HepG2 (cell line): ENCODE results near the gene PFKFB4. TPM values are rescaled to one million over a fixed set of nuclear protein-coding genes. Genes with fewer than 3 reads are reported as not detected.
A peak's percentile ranks its signal among the peaks of the same experiment; 100 is the strongest.

Experiments used
- ATF7 ChIP-seq, 2 experiments: fragments of 450-650 bp in 1 of 2; sonication (generic) in 1 of 2; formaldehyde crosslinking in 1 of 2; IDR thresholded peaks; 2 replicates each; pipeline versions ENCODE4 v1.4.0 to v1.6.1; 2016 to 2020; ENCODE audit warnings: antibody characterized with exemption in 1 of 2, mild to moderate bottlenecking in 1 of 2, missing genetic modification reagents in 1 of 2
- BRCA1 ChIP-seq: sonication (generic); formaldehyde crosslinking; IDR thresholded peaks from 2 replicates; pipeline ENCODE4 v1.4.0; 2020; ENCODE audit warnings: missing genetic modification reagents
- BRD4 ChIP-seq: sonication (generic); formaldehyde crosslinking; IDR thresholded peaks from 2 replicates; pipeline ENCODE4 v1.4.0; 2020; ENCODE audit warnings: missing genetic modification reagents
- CERS6 ChIP-seq: sonication (generic); formaldehyde crosslinking; IDR thresholded peaks from 2 replicates; pipeline ENCODE4 v1.5.0; 2020; ENCODE audit warnings: missing genetic modification reagents
- CHD4 ChIP-seq: fragments of 200-600 bp; sonication (generic); IDR thresholded peaks from 2 replicates; pipeline ENCODE4 v1.7.0; 2017; ENCODE audit warnings: mild to moderate bottlenecking, low read length, borderline replicate concordance
- GMEB1 ChIP-seq: sonication (generic); formaldehyde crosslinking; IDR thresholded peaks from 2 replicates; pipeline ENCODE4 v1.5.1; 2020; ENCODE audit warnings: missing genetic modification reagents, mild to moderate bottlenecking, borderline replicate concordance
- GTF3A ChIP-seq: sonication (generic); formaldehyde crosslinking; conservative IDR thresholded peaks from 2 replicates; pipeline ENCODE4 v1.4.0; 2020; ENCODE audit warnings: mild to moderate bottlenecking, missing genetic modification reagents
- HMG20B ChIP-seq: conservative IDR thresholded peaks from 2 replicates; pipeline ENCODE4 v1.6.1; 2016; ENCODE audit warnings: missing genetic modification reagents, missing compliant biosample characterization
- KLF9 ChIP-seq: IDR thresholded peaks from 2 replicates; pipeline ENCODE4 v1.6.1; 2016; ENCODE audit warnings: low read depth
- NR1H2 ChIP-seq: sonication (generic); formaldehyde crosslinking; IDR thresholded peaks from 2 replicates; pipeline ENCODE4 v1.8.1; 2022; ENCODE audit warnings: low read depth, missing genetic modification reagents, borderline replicate concordance
- PTBP1 ChIP-seq: fragments of 200-400 bp; formaldehyde crosslinking; IDR thresholded peaks from 2 replicates; pipeline ENCODE4 v1.6.1; 2018; ENCODE audit warnings: low read length, low read depth; ENCODE audit not compliant: poor library complexity, severe bottlenecking
- SAP130 ChIP-seq: IDR thresholded peaks from 2 replicates; pipeline ENCODE4 v1.6.1; 2016; ENCODE audit warnings: low read depth
- U2AF2 ChIP-seq: fragments of 200-400 bp; formaldehyde crosslinking; IDR thresholded peaks from 2 replicates; pipeline ENCODE4 v1.6.1; 2017; ENCODE audit warnings: low read depth, mild to moderate bottlenecking, low read length
- ZFP36L2 ChIP-seq: sonication (generic); formaldehyde crosslinking; IDR thresholded peaks from 2 replicates; pipeline ENCODE4 v1.4.0; 2020; ENCODE audit warnings: missing genetic modification reagents
- ZNF224 ChIP-seq: sonication (generic); formaldehyde crosslinking; IDR thresholded peaks from 2 replicates; pipeline ENCODE4 v1.5.0; 2020; ENCODE audit warnings: mild to moderate bottlenecking, missing genetic modification reagents
- ZNF572 ChIP-seq: sonication (generic); formaldehyde crosslinking; IDR thresholded peaks from 2 replicates; pipeline ENCODE4 v1.5.1; 2020; ENCODE audit warnings: mild to moderate bottlenecking, missing genetic modification reagents
- ZNF580 ChIP-seq: IDR thresholded peaks from 2 replicates; pipeline ENCODE4 v1.6.1; 2016; ENCODE audit warnings: low read depth, borderline replicate concordance
- ZNF788 ChIP-seq: sonication (generic); formaldehyde crosslinking; IDR thresholded peaks from 2 replicates; pipeline ENCODE4 v1.5.0; 2020; ENCODE audit warnings: mild to moderate bottlenecking, missing genetic modification reagents, borderline replicate concordance
- polyA plus RNA-seq, 8 experiments: library from polyadenylated mRNA; depleted of rRNA in 3 of 8; stranded (reverse) in 7 of 8; unstranded in 1 of 8; fragments of >200 nt; fragmentation: Illumina TruSeq in 4 of 8; extraction: Trizol in 4 of 8; gene quantifications; 2 replicates each; pipeline versions ENCODE4 v1.2.1 to v1.2.3, GENCODE V29; 2011 to 2016; ENCODE audit warnings: low read depth in 4 of 8, missing spikeins in 1 of 8, mixed read lengths in 1 of 8; ENCODE audit not compliant: insufficient read depth in 1 of 8
- total RNA-seq, 5 experiments: library from RNA; depleted of rRNA; stranded (reverse); fragments of >200 nt; fragmentation: Illumina TruSeq; extraction: Trizol; gene quantifications; 2 replicates each; pipeline ENCODE4 v1.2.3, GENCODE V29; 2016; ENCODE audit warnings: low read depth in 1 of 5
- TF ChIP-seq, protein P1 (sequence below): sonication (generic); formaldehyde crosslinking; IDR thresholded peaks from 2 replicates; pipeline ENCODE4 v1.9.0; 2021; ENCODE audit warnings: missing genetic modification reagents, borderline replicate concordance
- TF ChIP-seq, protein P2 (sequence below): sonication (generic); formaldehyde crosslinking; IDR thresholded peaks from 2 replicates; pipeline ENCODE4 v1.5.1; 2020; ENCODE audit warnings: missing genetic modification reagents, mild to moderate bottlenecking, borderline replicate concordance
- TF ChIP-seq, protein P3 (sequence below): IDR thresholded peaks from 2 replicates; pipeline ENCODE4 v1.6.1; 2016; ENCODE audit warnings: control low read depth

Gene PFKFB4
- total and polyA plus RNA-seq, 2 of the 13 experiments (the other 11 are each of a cell fraction or from before 2014, with no cell fraction given), result 7.1 to 103 TPM

GRCh38 chr3:48548729-48549705, 7.6 kb downstream of the PFKFB4 start (continued):
- TF ChIP-seq CHD4 (no peak), GTF3A (no peak), ZNF572 (no peak), KLF9 (CRISPR knock-in tag) (no peak), PTBP1 (no peak), ZNF580 (CRISPR knock-in tag) (no peak), SAP130 (CRISPR knock-in tag) (no peak), U2AF2 (no peak), ZNF224 (CRISPR knock-in tag) (no peak), BRD4 (CRISPR knock-in tag) (no peak), HMG20B (CRISPR knock-in tag) (no peak), NR1H2 (CRISPR knock-in tag) (no peak), ATF7 (IDR thresholded peaks at IDR 0.05) (no peak), ATF7 (CRISPR knock-in tag; IDR thresholded peaks at IDR 0.05) (no peak), GMEB1 (CRISPR knock-in tag) (no peak), ZFP36L2 (CRISPR knock-in tag) (no peak), ZNF788 (peak; percentile 36; the same call in 1 of the 2 replicates), CERS6 (CRISPR knock-in tag) (no peak), BRCA1 (CRISPR knock-in tag) (no peak)
- TF ChIP-seq, protein P1, sequence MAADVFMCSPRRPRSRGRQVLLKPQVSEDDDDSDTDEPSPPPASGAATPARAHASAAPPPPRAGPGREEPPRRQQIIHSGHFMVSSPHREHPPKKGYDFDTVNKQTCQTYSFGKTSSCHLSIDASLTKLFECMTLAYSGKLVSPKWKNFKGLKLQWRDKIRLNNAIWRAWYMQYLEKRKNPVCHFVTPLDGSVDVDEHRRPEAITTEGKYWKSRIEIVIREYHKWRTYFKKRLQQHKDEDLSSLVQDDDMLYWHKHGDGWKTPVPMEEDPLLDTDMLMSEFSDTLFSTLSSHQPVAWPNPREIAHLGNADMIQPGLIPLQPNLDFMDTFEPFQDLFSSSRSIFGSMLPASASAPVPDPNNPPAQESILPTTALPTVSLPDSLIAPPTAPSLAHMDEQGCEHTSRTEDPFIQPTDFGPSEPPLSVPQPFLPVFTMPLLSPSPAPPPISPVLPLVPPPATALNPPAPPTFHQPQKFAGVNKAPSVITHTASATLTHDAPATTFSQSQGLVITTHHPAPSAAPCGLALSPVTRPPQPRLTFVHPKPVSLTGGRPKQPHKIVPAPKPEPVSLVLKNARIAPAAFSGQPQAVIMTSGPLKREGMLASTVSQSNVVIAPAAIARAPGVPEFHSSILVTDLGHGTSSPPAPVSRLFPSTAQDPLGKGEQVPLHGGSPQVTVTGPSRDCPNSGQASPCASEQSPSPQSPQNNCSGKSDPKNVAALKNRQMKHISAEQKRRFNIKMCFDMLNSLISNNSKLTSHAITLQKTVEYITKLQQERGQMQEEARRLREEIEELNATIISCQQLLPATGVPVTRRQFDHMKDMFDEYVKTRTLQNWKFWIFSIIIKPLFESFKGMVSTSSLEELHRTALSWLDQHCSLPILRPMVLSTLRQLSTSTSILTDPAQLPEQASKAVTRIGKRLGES (CRISPR knock-in tag), result no peak
- TF ChIP-seq, protein P2, sequence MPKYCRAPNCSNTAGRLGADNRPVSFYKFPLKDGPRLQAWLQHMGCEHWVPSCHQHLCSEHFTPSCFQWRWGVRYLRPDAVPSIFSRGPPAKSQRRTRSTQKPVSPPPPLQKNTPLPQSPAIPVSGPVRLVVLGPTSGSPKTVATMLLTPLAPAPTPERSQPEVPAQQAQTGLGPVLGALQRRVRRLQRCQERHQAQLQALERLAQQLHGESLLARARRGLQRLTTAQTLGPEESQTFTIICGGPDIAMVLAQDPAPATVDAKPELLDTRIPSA (CRISPR knock-in tag), result no peak
- TF ChIP-seq, protein P3, sequence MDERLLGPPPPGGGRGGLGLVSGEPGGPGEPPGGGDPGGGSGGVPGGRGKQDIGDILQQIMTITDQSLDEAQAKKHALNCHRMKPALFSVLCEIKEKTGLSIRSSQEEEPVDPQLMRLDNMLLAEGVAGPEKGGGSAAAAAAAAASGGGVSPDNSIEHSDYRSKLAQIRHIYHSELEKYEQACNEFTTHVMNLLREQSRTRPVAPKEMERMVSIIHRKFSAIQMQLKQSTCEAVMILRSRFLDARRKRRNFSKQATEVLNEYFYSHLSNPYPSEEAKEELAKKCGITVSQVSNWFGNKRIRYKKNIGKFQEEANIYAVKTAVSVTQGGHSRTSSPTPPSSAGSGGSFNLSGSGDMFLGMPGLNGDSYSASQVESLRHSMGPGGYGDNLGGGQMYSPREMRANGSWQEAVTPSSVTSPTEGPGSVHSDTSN (CRISPR knock-in tag), result no peak
